HepG2 (cell line): ENCODE data around the gene CISH. TPM values are rescaled to one million over a fixed set of nuclear protein-coding genes. Genes with fewer than 3 reads are reported as not detected.

Source experiments
- NBN ChIP-seq: fragments of 450-650 bp; conservative IDR thresholded peaks from 2 replicates; pipeline ENCODE4 v1.6.1; 2017
- NCOA1 ChIP-seq: sonication (generic); formaldehyde crosslinking; IDR thresholded peaks from 2 replicates; pipeline ENCODE4 v1.9.0; 2021; ENCODE audit warnings: missing genetic modification reagents
- NR2F2 ChIP-seq: IDR thresholded peaks from 2 replicates; pipeline ENCODE4 v1.6.1; 2012; ENCODE audit warnings: low read depth, inconsistent platforms, borderline replicate concordance
- RARA ChIP-seq: IDR thresholded peaks from 2 replicates; pipeline ENCODE4 v1.6.1; 2016; ENCODE audit warnings: missing genetic modification reagents, missing compliant biosample characterization
- RFXAP ChIP-seq: sonication (generic); formaldehyde crosslinking; IDR thresholded peaks from 2 replicates; pipeline ENCODE4 v1.4.0; 2020; ENCODE audit warnings: missing genetic modification reagents, borderline replicate concordance
- SIX4 ChIP-seq: sonication (generic); formaldehyde crosslinking; IDR thresholded peaks from 2 replicates; pipeline ENCODE4 v1.4.0; 2020; ENCODE audit warnings: missing genetic modification reagents
- TBP ChIP-seq: sonication (generic); formaldehyde crosslinking; IDR thresholded peaks from 2 replicates; pipeline ENCODE4 v1.5.0; 2020; ENCODE audit warnings: missing genetic modification reagents
- TEAD2 ChIP-seq: sonication (generic); formaldehyde crosslinking; IDR thresholded peaks from 2 replicates; pipeline ENCODE4 v1.9.0; 2021; ENCODE audit warnings: missing genetic modification reagents
- ZNF460 ChIP-seq: sonication (generic); formaldehyde crosslinking; IDR thresholded peaks from 2 replicates; pipeline ENCODE4 v1.5.1; 2020; ENCODE audit warnings: missing genetic modification reagents, mild to moderate bottlenecking, borderline replicate concordance
- ZNF564 ChIP-seq: sonication (generic); formaldehyde crosslinking; IDR thresholded peaks from 2 replicates; pipeline ENCODE4 v1.8.1; 2023; ENCODE audit warnings: mild to moderate bottlenecking, missing genetic modification reagents
- ZNF773 ChIP-seq: sonication (generic); formaldehyde crosslinking; IDR thresholded peaks from 2 replicates; pipeline ENCODE4 v1.4.0; 2020; ENCODE audit warnings: missing genetic modification reagents, borderline replicate concordance
- polyA plus RNA-seq, 8 experiments: library from polyadenylated mRNA; depleted of rRNA in 3 of 8; stranded (reverse) in 7 of 8; unstranded in 1 of 8; fragments of >200 nt; fragmentation: Illumina TruSeq in 4 of 8; extraction: Trizol in 4 of 8; gene quantifications; 2 replicates each; pipeline versions ENCODE4 v1.2.1 to v1.2.3, GENCODE V29; 2011 to 2016; ENCODE audit warnings: low read depth in 4 of 8, missing spikeins in 1 of 8, mixed read lengths in 1 of 8; ENCODE audit not compliant: insufficient read depth in 1 of 8
- total RNA-seq, 5 experiments: library from RNA; depleted of rRNA; stranded (reverse); fragments of >200 nt; fragmentation: Illumina TruSeq; extraction: Trizol; gene quantifications; 2 replicates each; pipeline ENCODE4 v1.2.3, GENCODE V29; 2016; ENCODE audit warnings: low read depth in 1 of 5
- TF ChIP-seq, protein P1 (sequence below): sonication (generic); formaldehyde crosslinking; IDR thresholded peaks from 2 replicates; pipeline ENCODE4 v1.4.0; 2020; ENCODE audit warnings: missing genetic modification reagents
- TF ChIP-seq, protein P2 (sequence below): sonication (generic); formaldehyde crosslinking; IDR thresholded peaks from 2 replicates; pipeline ENCODE4 v1.5.1; 2020; ENCODE audit warnings: mild to moderate bottlenecking, missing genetic modification reagents, moderate library complexity
- TF ChIP-seq, protein P3 (sequence below): sonication (generic); formaldehyde crosslinking; IDR thresholded peaks from 2 replicates; pipeline ENCODE4 v1.8.0; 2022; ENCODE audit warnings: missing genetic modification reagents, mild to moderate bottlenecking, moderate library complexity, borderline replicate concordance
- TF ChIP-seq, protein P4 (sequence below): sonication (generic); formaldehyde crosslinking; IDR thresholded peaks from 2 replicates; pipeline ENCODE4 v1.5.0; 2020; ENCODE audit warnings: missing genetic modification reagents, mild to moderate bottlenecking, borderline replicate concordance

Gene CISH
- total and polyA plus RNA-seq, 2 of the 13 experiments (the other 11 are each of a cell fraction or from before 2014, with no cell fraction given) = 0.91 to 1.5 TPM

DNA sequence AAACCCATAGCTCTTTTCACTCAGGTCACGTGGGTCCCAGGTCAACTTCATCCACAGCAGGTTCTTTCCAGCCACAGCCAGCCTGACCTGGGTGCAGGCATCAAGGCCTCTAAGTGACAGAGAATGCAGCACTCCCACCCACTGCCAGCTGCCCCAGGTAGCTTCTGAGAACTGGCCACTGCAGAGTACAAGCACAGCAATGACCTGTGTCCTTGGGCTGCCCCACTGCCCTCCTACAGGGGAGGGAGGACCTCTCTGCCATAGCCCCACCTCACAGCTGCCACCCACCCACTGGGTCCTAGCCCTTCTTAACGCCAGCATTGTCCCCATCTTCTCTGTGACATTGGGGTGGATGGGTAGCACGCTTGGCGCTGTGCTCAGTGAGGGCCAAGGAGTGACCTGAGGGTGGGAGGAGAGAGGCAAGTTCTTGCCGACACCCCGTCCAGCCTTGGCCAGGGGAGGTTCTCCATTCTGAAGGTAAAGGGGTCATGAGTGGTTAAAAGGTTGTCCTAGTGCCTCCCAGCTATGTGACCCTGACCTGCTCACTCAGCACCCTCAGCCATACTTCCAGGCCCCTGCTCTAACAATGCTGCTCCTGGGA is 12.4 kb downstream of the CISH start (continued):
- no peak; the same call in 1 of the 2 replicates for TF ChIP-seq NR2F2
- no peak for TF ChIP-seq ZNF773 (CRISPR knock-in tag)
- TF ChIP-seq, protein P1, sequence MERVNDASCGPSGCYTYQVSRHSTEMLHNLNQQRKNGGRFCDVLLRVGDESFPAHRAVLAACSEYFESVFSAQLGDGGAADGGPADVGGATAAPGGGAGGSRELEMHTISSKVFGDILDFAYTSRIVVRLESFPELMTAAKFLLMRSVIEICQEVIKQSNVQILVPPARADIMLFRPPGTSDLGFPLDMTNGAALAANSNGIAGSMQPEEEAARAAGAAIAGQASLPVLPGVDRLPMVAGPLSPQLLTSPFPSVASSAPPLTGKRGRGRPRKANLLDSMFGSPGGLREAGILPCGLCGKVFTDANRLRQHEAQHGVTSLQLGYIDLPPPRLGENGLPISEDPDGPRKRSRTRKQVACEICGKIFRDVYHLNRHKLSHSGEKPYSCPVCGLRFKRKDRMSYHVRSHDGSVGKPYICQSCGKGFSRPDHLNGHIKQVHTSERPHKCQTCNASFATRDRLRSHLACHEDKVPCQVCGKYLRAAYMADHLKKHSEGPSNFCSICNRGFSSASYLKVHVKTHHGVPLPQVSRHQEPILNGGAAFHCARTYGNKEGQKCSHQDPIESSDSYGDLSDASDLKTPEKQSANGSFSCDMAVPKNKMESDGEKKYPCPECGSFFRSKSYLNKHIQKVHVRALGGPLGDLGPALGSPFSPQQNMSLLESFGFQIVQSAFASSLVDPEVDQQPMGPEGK (CRISPR knock-in tag) = 0 out of 2 replicates have a peak, but pooled peaks have one; percentile 14
- TF ChIP-seq, protein P2, sequence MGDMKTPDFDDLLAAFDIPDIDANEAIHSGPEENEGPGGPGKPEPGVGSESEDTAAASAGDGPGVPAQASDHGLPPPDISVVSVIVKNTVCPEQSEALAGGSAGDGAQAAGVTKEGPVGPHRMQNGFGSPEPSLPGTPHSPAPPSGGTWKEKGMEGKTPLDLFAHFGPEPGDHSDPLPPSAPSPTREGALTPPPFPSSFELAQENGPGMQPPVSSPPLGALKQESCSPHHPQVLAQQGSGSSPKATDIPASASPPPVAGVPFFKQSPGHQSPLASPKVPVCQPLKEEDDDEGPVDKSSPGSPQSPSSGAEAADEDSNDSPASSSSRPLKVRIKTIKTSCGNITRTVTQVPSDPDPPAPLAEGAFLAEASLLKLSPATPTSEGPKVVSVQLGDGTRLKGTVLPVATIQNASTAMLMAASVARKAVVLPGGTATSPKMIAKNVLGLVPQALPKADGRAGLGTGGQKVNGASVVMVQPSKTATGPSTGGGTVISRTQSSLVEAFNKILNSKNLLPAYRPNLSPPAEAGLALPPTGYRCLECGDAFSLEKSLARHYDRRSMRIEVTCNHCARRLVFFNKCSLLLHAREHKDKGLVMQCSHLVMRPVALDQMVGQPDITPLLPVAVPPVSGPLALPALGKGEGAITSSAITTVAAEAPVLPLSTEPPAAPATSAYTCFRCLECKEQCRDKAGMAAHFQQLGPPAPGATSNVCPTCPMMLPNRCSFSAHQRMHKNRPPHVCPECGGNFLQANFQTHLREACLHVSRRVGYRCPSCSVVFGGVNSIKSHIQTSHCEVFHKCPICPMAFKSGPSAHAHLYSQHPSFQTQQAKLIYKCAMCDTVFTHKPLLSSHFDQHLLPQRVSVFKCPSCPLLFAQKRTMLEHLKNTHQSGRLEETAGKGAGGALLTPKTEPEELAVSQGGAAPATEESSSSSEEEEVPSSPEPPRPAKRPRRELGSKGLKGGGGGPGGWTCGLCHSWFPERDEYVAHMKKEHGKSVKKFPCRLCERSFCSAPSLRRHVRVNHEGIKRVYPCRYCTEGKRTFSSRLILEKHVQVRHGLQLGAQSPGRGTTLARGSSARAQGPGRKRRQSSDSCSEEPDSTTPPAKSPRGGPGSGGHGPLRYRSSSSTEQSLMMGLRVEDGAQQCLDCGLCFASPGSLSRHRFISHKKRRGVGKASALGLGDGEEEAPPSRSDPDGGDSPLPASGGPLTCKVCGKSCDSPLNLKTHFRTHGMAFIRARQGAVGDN = peak; percentile 62
- TF ChIP-seq, protein P3, sequence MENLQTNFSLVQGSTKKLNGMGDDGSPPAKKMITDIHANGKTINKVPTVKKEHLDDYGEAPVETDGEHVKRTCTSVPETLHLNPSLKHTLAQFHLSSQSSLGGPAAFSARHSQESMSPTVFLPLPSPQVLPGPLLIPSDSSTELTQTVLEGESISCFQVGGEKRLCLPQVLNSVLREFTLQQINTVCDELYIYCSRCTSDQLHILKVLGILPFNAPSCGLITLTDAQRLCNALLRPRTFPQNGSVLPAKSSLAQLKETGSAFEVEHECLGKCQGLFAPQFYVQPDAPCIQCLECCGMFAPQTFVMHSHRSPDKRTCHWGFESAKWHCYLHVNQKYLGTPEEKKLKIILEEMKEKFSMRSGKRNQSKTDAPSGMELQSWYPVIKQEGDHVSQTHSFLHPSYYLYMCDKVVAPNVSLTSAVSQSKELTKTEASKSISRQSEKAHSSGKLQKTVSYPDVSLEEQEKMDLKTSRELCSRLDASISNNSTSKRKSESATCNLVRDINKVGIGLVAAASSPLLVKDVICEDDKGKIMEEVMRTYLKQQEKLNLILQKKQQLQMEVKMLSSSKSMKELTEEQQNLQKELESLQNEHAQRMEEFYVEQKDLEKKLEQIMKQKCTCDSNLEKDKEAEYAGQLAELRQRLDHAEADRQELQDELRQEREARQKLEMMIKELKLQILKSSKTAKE (CRISPR knock-in tag) = no peak
- no peak for TF ChIP-seq ZNF460 (CRISPR knock-in tag)
- no peak for TF ChIP-seq ZNF564 (CRISPR knock-in tag)
- no peak for TF ChIP-seq TBP
- TF ChIP-seq SIX4 (CRISPR knock-in tag) = no peak
- TF ChIP-seq NBN = no peak
- no peak for TF ChIP-seq NCOA1 (CRISPR knock-in tag)
- TF ChIP-seq RFXAP = no peak
- TF ChIP-seq TEAD2 (CRISPR knock-in tag) = no peak
- TF ChIP-seq RARA = 0 out of 2 replicates have a peak, but pooled peaks have one; percentile 5
- TF ChIP-seq, protein P4, sequence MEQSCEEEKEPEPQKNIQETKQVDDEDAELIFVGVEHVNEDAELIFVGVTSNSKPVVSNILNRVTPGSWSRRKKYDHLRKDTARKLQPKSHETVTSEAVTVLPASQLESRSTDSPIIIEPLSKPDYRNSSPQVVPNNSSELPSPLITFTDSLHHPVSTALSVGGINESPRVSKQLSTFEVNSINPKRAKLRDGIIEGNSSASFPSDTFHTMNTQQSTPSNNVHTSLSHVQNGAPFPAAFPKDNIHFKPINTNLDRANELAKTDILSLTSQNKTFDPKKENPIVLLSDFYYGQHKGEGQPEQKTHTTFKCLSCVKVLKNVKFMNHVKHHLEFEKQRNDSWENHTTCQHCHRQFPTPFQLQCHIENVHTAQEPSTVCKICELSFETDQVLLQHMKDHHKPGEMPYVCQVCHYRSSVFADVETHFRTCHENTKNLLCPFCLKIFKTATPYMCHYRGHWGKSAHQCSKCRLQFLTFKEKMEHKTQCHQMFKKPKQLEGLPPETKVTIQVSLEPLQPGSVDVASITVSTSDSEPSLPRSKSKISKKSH (CRISPR knock-in tag) = no peak; the same call in 1 of the 2 replicates
